GM12801 (cell line): ENCODE results near the gene TAC3.

Source experiments
- TF ChIP-seq, protein P1 (sequence below): IDR thresholded peaks from one replicate; pipeline ENCODE4 v1.5.1; 2011; ENCODE audit warnings: control low read depth; ENCODE audit not compliant: insufficient read length; ENCODE audit errors: extremely low read depth

TAC3 gene

DNA sequence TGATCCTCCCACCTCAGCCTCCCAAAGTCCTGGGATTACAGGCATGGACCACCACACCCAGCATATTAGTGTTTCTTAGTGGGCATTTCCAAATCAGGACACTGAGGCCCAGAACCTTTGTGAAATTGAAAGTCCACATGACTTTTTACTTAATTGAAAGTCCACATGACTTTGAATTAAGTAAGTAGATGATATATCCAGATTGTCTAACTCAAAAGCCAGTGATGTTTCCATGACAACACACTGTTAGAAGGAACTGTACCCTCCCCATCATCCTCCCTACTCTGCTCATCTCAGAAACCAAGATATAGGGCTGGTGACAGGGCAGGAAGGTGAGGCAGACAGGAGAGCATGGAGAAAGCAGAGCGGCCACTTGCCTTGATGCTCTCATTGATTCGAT, 26.4 kb upstream of the TAC3 start:
- TF ChIP-seq, protein P1, sequence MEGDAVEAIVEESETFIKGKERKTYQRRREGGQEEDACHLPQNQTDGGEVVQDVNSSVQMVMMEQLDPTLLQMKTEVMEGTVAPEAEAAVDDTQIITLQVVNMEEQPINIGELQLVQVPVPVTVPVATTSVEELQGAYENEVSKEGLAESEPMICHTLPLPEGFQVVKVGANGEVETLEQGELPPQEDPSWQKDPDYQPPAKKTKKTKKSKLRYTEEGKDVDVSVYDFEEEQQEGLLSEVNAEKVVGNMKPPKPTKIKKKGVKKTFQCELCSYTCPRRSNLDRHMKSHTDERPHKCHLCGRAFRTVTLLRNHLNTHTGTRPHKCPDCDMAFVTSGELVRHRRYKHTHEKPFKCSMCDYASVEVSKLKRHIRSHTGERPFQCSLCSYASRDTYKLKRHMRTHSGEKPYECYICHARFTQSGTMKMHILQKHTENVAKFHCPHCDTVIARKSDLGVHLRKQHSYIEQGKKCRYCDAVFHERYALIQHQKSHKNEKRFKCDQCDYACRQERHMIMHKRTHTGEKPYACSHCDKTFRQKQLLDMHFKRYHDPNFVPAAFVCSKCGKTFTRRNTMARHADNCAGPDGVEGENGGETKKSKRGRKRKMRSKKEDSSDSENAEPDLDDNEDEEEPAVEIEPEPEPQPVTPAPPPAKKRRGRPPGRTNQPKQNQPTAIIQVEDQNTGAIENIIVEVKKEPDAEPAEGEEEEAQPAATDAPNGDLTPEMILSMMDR, result no peak

DNA sequence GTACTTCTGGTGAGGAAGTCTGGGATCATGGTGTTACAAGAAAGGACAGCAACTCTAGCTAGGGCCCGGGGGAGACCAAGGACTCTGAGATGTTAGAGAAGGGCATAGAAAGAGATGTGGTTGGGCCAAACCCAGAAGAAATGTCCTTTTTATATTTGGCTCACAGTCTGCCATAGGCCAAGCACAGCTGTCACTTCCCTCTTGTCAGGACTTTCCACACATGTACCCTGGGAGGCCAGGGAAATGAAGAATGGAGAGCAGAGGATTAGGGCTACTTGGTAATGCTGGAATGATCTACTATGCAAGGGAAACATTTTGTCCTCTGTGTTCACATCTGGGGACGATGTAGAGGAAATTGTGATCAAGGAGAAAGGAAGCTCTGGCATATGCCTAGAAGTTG, 24.4 kb upstream of the TAC3 start:
- TF ChIP-seq, protein P1, result no peak

DNA sequence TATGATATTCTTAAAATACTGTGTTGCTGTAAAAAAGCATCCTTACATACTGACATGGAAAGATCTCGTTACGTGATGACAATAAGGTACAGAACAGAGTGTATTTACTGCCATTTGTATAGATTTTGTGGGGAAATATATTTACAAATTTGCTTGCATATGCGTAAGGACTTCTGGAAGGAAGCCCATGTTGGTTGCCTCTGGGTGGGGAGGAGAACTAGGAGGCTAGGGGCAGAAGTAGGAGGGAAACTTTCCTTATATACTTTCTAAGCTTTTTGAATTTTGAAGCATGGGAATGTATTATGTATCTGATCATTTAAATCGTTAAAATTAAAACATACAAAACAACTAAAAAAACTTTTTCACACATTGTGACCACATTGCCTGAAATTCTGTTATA, 23.9 kb upstream of the TAC3 start:
- TF ChIP-seq, protein P1, result no peak

DNA sequence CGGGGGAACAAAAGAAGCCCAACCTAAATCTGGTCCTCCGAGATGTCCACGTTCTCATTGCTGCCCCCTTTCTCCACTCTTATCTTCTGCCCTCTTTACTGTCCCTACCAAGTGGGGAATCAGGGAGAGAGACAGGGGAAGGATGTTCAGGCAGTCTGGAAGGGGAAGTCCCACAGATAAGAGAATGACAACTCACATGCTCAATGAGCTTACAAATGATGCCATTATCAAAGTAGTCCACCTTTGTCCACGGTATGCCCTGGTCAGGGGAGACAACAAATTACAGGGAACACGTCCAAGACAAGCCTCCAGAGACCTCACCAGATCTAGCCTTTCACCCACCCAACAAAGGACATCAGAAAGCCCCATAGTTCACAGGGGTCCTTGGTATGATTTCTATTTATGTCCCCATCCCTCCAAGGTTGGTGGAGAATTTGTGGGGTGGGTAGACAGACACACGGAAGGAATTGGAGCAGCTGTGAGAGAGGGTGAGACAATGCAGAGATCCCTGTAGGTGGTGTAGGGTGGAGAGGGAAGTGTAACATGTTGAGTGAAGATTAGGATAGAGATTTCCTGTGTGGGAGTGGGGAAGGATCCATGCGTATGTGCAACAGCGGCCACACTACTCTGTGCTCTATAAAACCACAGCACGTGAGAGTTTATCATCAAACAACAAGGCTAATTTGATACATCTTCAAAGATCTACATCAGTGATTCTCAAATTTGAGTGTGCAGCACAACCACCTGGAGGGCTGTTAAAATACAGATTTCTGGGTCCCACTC, 22.9 kb upstream of the TAC3 start:
- TF ChIP-seq, protein P1, result no peak

DNA sequence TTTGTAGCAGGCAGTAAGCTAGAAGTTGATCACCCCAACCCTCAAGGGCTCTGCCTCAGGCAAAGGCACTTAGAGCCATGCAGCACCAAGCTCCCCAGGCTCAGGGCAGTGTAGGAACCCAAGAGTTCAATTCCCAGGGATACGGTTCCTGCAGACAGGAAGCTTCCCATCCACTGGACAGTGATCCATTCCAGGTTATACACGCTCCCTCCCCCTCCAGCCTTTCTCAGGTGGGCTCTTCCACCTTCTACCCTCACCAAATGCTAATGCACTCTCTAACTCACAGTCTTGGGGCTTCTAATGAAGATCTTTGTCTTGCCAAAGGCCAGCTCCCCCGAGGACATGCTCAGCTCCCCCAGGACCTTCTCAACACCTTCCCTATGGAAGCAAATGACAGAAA, 20.9 kb upstream of the TAC3 start:
- TF ChIP-seq, protein P1, result no peak

DNA sequence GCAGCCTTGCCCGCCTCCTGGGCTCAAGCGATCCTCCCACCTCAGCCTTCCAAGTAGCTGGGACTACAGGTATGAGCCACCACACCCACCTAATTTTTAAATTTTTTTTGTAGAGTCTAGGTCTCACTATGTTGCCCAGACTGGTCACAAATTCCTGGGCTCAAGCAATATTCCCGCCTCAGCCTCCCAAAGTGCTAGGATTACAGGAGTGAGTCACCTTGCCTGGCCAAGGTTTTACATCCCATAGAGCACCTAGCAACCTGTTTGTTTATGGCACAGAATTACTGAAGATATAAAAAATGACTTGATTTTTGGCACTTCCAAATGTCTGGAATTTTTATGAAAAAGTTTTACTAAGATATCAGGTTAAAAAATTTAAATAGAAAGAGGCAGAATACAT, 17.1 kb upstream of the TAC3 start:
- TF ChIP-seq, protein P1, result no peak

DNA sequence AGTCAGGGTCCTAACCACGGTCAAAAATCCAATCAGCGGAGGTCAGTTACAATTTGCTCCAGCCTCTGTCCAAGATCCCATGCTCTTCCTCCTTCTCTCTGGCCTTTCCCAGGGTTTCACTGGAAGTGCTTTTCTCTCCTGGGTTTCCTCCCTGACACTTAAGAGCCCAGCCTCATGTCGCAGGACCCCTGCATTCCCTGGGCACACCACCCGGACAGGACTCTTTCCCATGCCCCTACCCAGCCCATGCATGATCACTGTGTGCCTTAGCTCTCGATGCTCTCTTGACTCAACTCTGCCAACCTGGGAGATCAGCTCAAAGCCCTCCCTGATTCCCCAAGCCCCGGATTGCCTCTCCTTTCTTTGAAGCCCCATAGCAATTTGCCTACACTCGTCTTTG, 15.5 kb upstream of the TAC3 start:
- TF ChIP-seq, protein P1, result no peak
